Neural cell (in vitro differentiated cells): ENCODE results near the gene KLHL15. TPM values are rescaled to one million over a fixed set of nuclear protein-coding genes. Genes with fewer than 3 reads are reported as not detected.

ENCODE experiments used
- H2AFZ ChIP-seq: fragments of 200-600, 300-800 bp; sonication (generic), shearing (Covaris generic); 2 replicates; pipeline ENCODE4 v1.6.0; 2014; ENCODE audit warnings: low read depth, mild to moderate bottlenecking, antibody characterized with exemption, low read length, moderate library complexity
- H3F3A ChIP-seq: fragments of 200-600 bp; shearing (Covaris generic); 2 replicates; pipeline ENCODE4 v1.6.1; 2016; ENCODE audit warnings: mild to moderate bottlenecking, moderate library complexity, mixed read lengths, antibody characterized with exemption, low read length; ENCODE audit not compliant: insufficient read depth, poor library complexity, severe bottlenecking
- H3K27ac ChIP-seq: fragments of 200-600, 300-800 bp; sonication (generic), shearing (Covaris generic); 2 replicates; pipeline ENCODE4 v1.5.1; 2014; ENCODE audit warnings: mild to moderate bottlenecking, low read length, moderate library complexity
- H3K27me3 ChIP-seq: fragments of 300-800, 200-600 bp; sonication (generic), shearing (Covaris generic); 2 replicates; pipeline ENCODE4 v1.6.0; 2014; ENCODE audit warnings: mild to moderate bottlenecking, low read depth, low read length, moderate library complexity; ENCODE audit not compliant: insufficient read depth
- H3K36me3 ChIP-seq: fragments of 300-800, 200-600 bp; sonication (generic), shearing (Covaris generic); 2 replicates; pipeline ENCODE4 v1.5.1; 2014; ENCODE audit warnings: mild to moderate bottlenecking, antibody characterized with exemption, low read length, moderate library complexity; ENCODE audit not compliant: insufficient read depth
- H3K4me2 ChIP-seq: fragments of 300-800, 200-600 bp; sonication (generic), shearing (Covaris generic); 2 replicates; pipeline ENCODE4 v1.6.0; 2014; ENCODE audit warnings: mild to moderate bottlenecking, low read length
- H3K4me3 ChIP-seq: fragments of 300-800, 200-600 bp; sonication (generic), shearing (Covaris generic); 2 replicates; pipeline ENCODE4 v1.5.1; 2014; ENCODE audit warnings: mild to moderate bottlenecking, low read length, moderate library complexity
- H3K79me2 ChIP-seq: fragments of 200-600 bp; shearing (Covaris generic); replicated peaks from 2 replicates; pipeline ENCODE4 v1.6.0; 2014; ENCODE audit warnings: mild to moderate bottlenecking, low read length, moderate library complexity; ENCODE audit not compliant: insufficient read depth
- H3K9ac ChIP-seq: fragments of 300-800, 200-600 bp; sonication (generic), shearing (Covaris generic); 2 replicates; pipeline ENCODE4 v1.6.1; 2016; ENCODE audit warnings: mild to moderate bottlenecking, low read length, mixed read lengths
- H3K9me2 ChIP-seq: fragments of 200-600 bp; shearing (Covaris generic); 2 replicates; pipeline ENCODE4 v1.6.1; 2016; ENCODE audit warnings: mild to moderate bottlenecking, low read length, mixed read lengths; ENCODE audit not compliant: insufficient read depth
- H3K9me3 ChIP-seq: fragments of 200-600, 300-800 bp; sonication (generic), shearing (Covaris generic); 2 replicates; pipeline ENCODE4 v1.6.1; 2016; ENCODE audit warnings: mild to moderate bottlenecking, mixed run types, low read length, moderate library complexity, mixed read lengths
- H4K20me1 ChIP-seq: fragments of 200-600 bp; shearing (Covaris generic); 2 replicates; pipeline ENCODE4 v1.6.1; 2016; ENCODE audit warnings: mild to moderate bottlenecking, mixed run types; ENCODE audit not compliant: insufficient read depth
- CTCF ChIP-seq: fragments of 450-650 bp; IDR thresholded peaks from 2 replicates; pipeline ENCODE4 v1.5.1; 2014; ENCODE audit warnings: antibody characterized with exemption, mild to moderate bottlenecking, moderate library complexity; ENCODE audit not compliant: poor library complexity, severe bottlenecking
- EP300 ChIP-seq: fragments of 450-650 bp; conservative IDR thresholded peaks from 2 replicates; pipeline ENCODE4 v1.6.1; 2014; ENCODE audit warnings: antibody characterized with exemption, mild to moderate bottlenecking, moderate library complexity; ENCODE audit not compliant: poor library complexity, severe bottlenecking
- EZH2 ChIP-seq: fragments of 200-600, 300-800 bp; shearing (Covaris generic), sonication (generic); IDR thresholded peaks from 2 replicates; pipeline ENCODE4 v1.6.1; 2014; ENCODE audit warnings: antibody characterized with exemption, low read length, borderline replicate concordance, mild to moderate bottlenecking; ENCODE audit not compliant: insufficient read depth, poor library complexity, severe bottlenecking
- MXI1 ChIP-seq: fragments of 450-650 bp; conservative IDR thresholded peaks from 2 replicates; pipeline ENCODE4 v1.6.1; 2014; ENCODE audit warnings: antibody characterized with exemption, mild to moderate bottlenecking; ENCODE audit not compliant: poor library complexity, severe bottlenecking
- POLR2AphosphoS5 ChIP-seq: IDR thresholded peaks from 2 replicates; pipeline ENCODE4 v1.6.1; 2012
- RAD21 ChIP-seq: fragments of 450-650 bp; conservative IDR thresholded peaks from 2 replicates; pipeline ENCODE4 v1.6.1; 2014; ENCODE audit warnings: antibody characterized with exemption, mild to moderate bottlenecking, moderate library complexity
- REST ChIP-seq: IDR thresholded peaks from 2 replicates; pipeline ENCODE4 v1.6.1; 2012; ENCODE audit warnings: borderline replicate concordance
- SMC3 ChIP-seq: fragments of 450-650 bp; conservative IDR thresholded peaks from 2 replicates; pipeline ENCODE4 v1.6.1; 2014; ENCODE audit warnings: antibody characterized with exemption, mild to moderate bottlenecking, moderate library complexity; ENCODE audit not compliant: poor library complexity
- TAF1 ChIP-seq: IDR thresholded peaks from 2 replicates; pipeline ENCODE4 v1.6.1; 2012; ENCODE audit warnings: low read depth
- polyA plus RNA-seq: library from polyadenylated mRNA; depleted of rRNA; stranded (reverse); fragments of >200 nt; gene quantifications from 2 replicates; pipeline ENCODE4 v1.2.3, GENCODE V29; 2014

KLHL15 gene
- polyA plus RNA-seq, 1 donor from 2014 or later: 12.9 TPM

GRCh38 chrX:24019448-24019847 is 7.5 kb downstream of the KLHL15 start:
- H2AFZ ChIP-seq: no peak overlapping the region
- no peak overlapping the region for H3K4me3 ChIP-seq
- no peaks in the 10 kb centered on the region for H4K20me1 ChIP-seq
- no peaks in the 10 kb centered on the region for H3K9me2 ChIP-seq
- H3K9ac ChIP-seq: no peak overlapping the region
- H3K27me3 ChIP-seq: no peaks in the 10 kb centered on the region
- no peak overlapping the region for H3K4me2 ChIP-seq
- no peak for TF ChIP-seq RAD21
- TF ChIP-seq MXI1: no peak
- no peak for TF ChIP-seq SMC3
- no peak for TF ChIP-seq TAF1
- no peak for TF ChIP-seq REST
- TF ChIP-seq EP300: no peak
- no peak for TF ChIP-seq EZH2
- no peak for TF ChIP-seq POLR2AphosphoS5
- no peak for TF ChIP-seq CTCF
- no peaks in the 10 kb centered on the region for H3K9me3 ChIP-seq
- no peaks in the 10 kb centered on the region for H3F3A ChIP-seq
- no peak overlapping the region for H3K27ac ChIP-seq
- peaks cover 13% of the 10 kb centered on the region for H3K79me2 ChIP-seq
- H3K36me3 ChIP-seq: no peaks in the 10 kb centered on the region

GRCh38 chrX:24018809-24019208 is 8.2 kb downstream of the KLHL15 start:
- no peaks in the 10 kb centered on the region for H3K9me3 ChIP-seq
- H3K9me2 ChIP-seq: no peaks in the 10 kb centered on the region
- no peaks in the 10 kb centered on the region for H3K27me3 ChIP-seq
- H3K27ac ChIP-seq: no peak overlapping the region
- peaks cover 12% of the 10 kb centered on the region for H3K79me2 ChIP-seq
- no peaks in the 10 kb centered on the region for H3F3A ChIP-seq
- no peak overlapping the region for H3K4me3 ChIP-seq
- no peaks in the 10 kb centered on the region for H4K20me1 ChIP-seq
- H3K36me3 ChIP-seq: no peaks in the 10 kb centered on the region
- no peak overlapping the region for H3K9ac ChIP-seq
- TF ChIP-seq TAF1 (no peak), REST (no peak), RAD21 (no peak), EP300 (no peak), SMC3 (no peak)
- no peak overlapping the region for H3K4me2 ChIP-seq
- H2AFZ ChIP-seq: no peak overlapping the region
